Upper lobe of left lung (tissue), 4 donors: ENCODE data around the gene MUL1.

Experiments used
- EP300 ChIP-seq, 4 donors: sonication (generic); formaldehyde crosslinking; IDR thresholded peaks; one replicate each; pipeline ENCODE4 v1.5.1; 2017; ENCODE audit warnings: antibody characterized with exemption in 4 of 4, control low read depth in 2 of 4
- POLR2A ChIP-seq, 4 donors: fragments of 450-650 bp; IDR thresholded peaks; one replicate each; pipeline ENCODE4 v1.5.1; 2016 to 2017; ENCODE audit warnings: antibody characterized with exemption in 4 of 4, mild to moderate bottlenecking in 2 of 4
- POLR2AphosphoS5 ChIP-seq, 2 donors: sonication (generic); formaldehyde crosslinking; IDR thresholded peaks; one replicate each; pipeline ENCODE4 v1.5.1; 2017; ENCODE audit warnings: antibody characterized with exemption in 2 of 2
- TF ChIP-seq, protein P1 (sequence below), 6 experiments: fragments of 450-650 bp in 4 of 6; fragments of 200-600 bp in 2 of 6; sonication (generic) in 2 of 6; IDR thresholded peaks; one replicate each; pipeline ENCODE4 v1.5.1; 2016 to 2019; ENCODE audit warnings: antibody characterized with exemption in 6 of 6

- TF ChIP-seq, protein P1, sequence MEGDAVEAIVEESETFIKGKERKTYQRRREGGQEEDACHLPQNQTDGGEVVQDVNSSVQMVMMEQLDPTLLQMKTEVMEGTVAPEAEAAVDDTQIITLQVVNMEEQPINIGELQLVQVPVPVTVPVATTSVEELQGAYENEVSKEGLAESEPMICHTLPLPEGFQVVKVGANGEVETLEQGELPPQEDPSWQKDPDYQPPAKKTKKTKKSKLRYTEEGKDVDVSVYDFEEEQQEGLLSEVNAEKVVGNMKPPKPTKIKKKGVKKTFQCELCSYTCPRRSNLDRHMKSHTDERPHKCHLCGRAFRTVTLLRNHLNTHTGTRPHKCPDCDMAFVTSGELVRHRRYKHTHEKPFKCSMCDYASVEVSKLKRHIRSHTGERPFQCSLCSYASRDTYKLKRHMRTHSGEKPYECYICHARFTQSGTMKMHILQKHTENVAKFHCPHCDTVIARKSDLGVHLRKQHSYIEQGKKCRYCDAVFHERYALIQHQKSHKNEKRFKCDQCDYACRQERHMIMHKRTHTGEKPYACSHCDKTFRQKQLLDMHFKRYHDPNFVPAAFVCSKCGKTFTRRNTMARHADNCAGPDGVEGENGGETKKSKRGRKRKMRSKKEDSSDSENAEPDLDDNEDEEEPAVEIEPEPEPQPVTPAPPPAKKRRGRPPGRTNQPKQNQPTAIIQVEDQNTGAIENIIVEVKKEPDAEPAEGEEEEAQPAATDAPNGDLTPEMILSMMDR (IDR thresholded peaks at IDR 0.05) = no peak
- no peak for TF ChIP-seq POLR2A (IDR thresholded peaks at IDR 0.05)
- TF ChIP-seq POLR2AphosphoS5 (IDR thresholded peaks at IDR 0.05) = no peak
- TF ChIP-seq EP300 (IDR thresholded peaks at IDR 0.05) = no peak
These were observed 26.9 kb upstream of the MUL1 start for GRCh38 chr1:20534659-20535417.
